Heart left ventricle (tissue), 16 donors: ENCODE measurements around the gene DMAC2. TPM values are rescaled to one million over a fixed set of nuclear protein-coding genes. Genes with fewer than 3 reads are reported as not detected.
"Not testable (repeated sequence)": the region's sequence is repeated elsewhere in the genome, so short reads cannot be mapped to it uniquely, and the experiment has no call there.

Experiments used
- ATAC-seq, 4 donors: fragments of 200-7000 bp; cut with Tn5 transposase; one replicate each; pipeline ENCODE4 v1.9.1; 2020 to 2022; ENCODE audit warnings: moderate library complexity in 4 of 4, mild to moderate bottlenecking in 3 of 4, moderate number of reproducible peaks in 1 of 4
- DNase-seq, 5 donors: peaks; one replicate each; pipeline ENCODE4 v3.0.0-alpha.2; 2020
- H3K27ac ChIP-seq, 12 donors: fragments of 200-600 bp; sonication (generic) in 4 of 12; one replicate each; pipeline versions ENCODE4 v1.5.0 to v1.8.0; 2016 to 2022; ENCODE audit warnings: mild to moderate bottlenecking in 2 of 12
- H3K27me3 ChIP-seq, 9 donors: fragments of 200-600 bp; sonication (generic) in 2 of 9; one replicate each; pipeline versions ENCODE4 v1.5.1 to v1.8.0; 2016 to 2022; ENCODE audit warnings: mild to moderate bottlenecking in 3 of 9
- H3K36me3 ChIP-seq, 9 donors: fragments of 200-600 bp; sonication (generic) in 2 of 9; one replicate each; pipeline versions ENCODE4 v1.5.0 to v1.8.0; 2018 to 2022; ENCODE audit warnings: mild to moderate bottlenecking in 2 of 9
- H3K4me1 ChIP-seq, 12 donors: fragments of 200-600 bp; sonication (generic) in 4 of 12; one replicate each; pipeline versions ENCODE4 v1.5.0 to v1.8.0; 2016 to 2022; ENCODE audit warnings: mild to moderate bottlenecking in 3 of 12
- H3K4me3 ChIP-seq, 12 donors: fragments of 200-600 bp; sonication (generic) in 4 of 12; one replicate each; pipeline versions ENCODE4 v1.5.0 to v1.8.0; 2017 to 2022; ENCODE audit warnings: mild to moderate bottlenecking in 9 of 12, moderate library complexity in 4 of 12
- H3K9me3 ChIP-seq, 12 donors: fragments of 200-600 bp; sonication (generic) in 4 of 12; one replicate each; pipeline versions ENCODE4 v1.5.0 to v1.8.0; 2016 to 2022; ENCODE audit warnings: mild to moderate bottlenecking in 1 of 12
- CTCF ChIP-seq, 12 donors: fragments of 200-600 bp; sonication (generic) in 4 of 12; IDR thresholded peaks; one replicate each; pipeline versions ENCODE4 v1.5.0 to v1.8.0; 2018 to 2022; ENCODE audit warnings: antibody characterized with exemption in 12 of 12, mild to moderate bottlenecking in 5 of 12
- POLR2A ChIP-seq, 2 donors: fragments of 450-650 bp; IDR thresholded peaks; one replicate each; pipeline ENCODE4 v1.6.1; 2017; ENCODE audit warnings: antibody characterized with exemption in 2 of 2, mild to moderate bottlenecking in 2 of 2, moderate library complexity in 2 of 2
- whole genome bisulfite sequencing, 4 donors: extraction: QIAGEN DNeasy Blood & Tissue Kit in 2 of 4; methylation state at CpG; one replicate each; pipeline versions ENCODE4 v1.1.5 to v1.1.7; 2013 to 2018; 5-methylcytosine and 5-hydroxymethylcytosine counted together
- intact Hi-C, 10 donors: fragments of 100-400 bp; cut with DNase I; formaldehyde crosslinking; loops; one replicate each; pipeline versions ENCODE4 v1.11.1 to v1.14.2; 2022
- polyA plus RNA-seq, 2 donors: library from polyadenylated mRNA; stranded (reverse); fragments of 200-250 nt; gene quantifications; one replicate each; pipeline ENCODE4 v1.2.3, GENCODE V29; 2013
- total RNA-seq, 9 donors: library from RNA; depleted of rRNA in 2 of 9; stranded (reverse); fragments of >200 nt in 2 of 9; fragmentation: NEBNext Ultra II Directional in 3 of 9; extraction: Animal tissue kit (Norgen Biotek cat#: 25700) in 3 of 9; gene quantifications; one replicate each; pipeline versions ENCODE4 v1.1.0 to v1.2.4, GENCODE V29; 2016 to 2023
- donor health status: ischemic (EF 13 %, LVEDD 7.1; RV severe dilation, severe dysfunction).
- donor health status: healthy with polysubstance abuse.
- donor health status: DM: no; HTN: yes; CAD: no.
- donor health status: DM: no; HTN: no; CAD: no.
- donor health status: ischemic (EF 25% LVEDD 6.9; RV normal size, moderate dysfunction).
- donor health status: ischemic (EF 25% LVEDD 5.7; RV mildly dilated, moderate dysfunction).
- donor health status: healthy.
- donor health status: DM: yes; HTN: yes; CAD: no.
- donor health status: ischemic (EF 35%, LVEDD 5.7; RV mildly dilated, moderate dysfunction).
- donor health status: nonischemic (EF 11% LVEDD 7.7; RV severe dilation, severe dysfunction).
- donor health status: DM: yes; HTN: yes; CAD: no.
- donor health status: PGD.
- donor health status: ischemic (EF 29% LVEDD 5.4; RV normal size, mild dysfunction).
- donor health status: nonischemic (EF 23%, LVEDD 6.1; RV moderate dilation, normal function).

DMAC2 gene
- total and polyA plus RNA-seq, 11 donors, result 67.9 to 138 (median 114) TPM

- Histone ChIP-seq H3K4me3 (no peak overlapping the region), H3K27ac (no peak overlapping the region), H3K36me3 (peaks cover 0 to 6% (median 0%) of the 10 kb centered on the region in 9 donors), H3K9me3 (no peaks in the 10 kb centered on the region), H3K4me1 (peaks cover 0 to 31% (median 12%) of the 10 kb centered on the region in 12 donors), H3K27me3 (peaks cover 0 to 36% (median 5%) of the 10 kb centered on the region in 9 donors)
- DNase-seq (no peak), ATAC-seq (no peak)
- TF ChIP-seq POLR2A (IDR thresholded peaks at IDR 0.05) (no peak), CTCF (IDR thresholded peaks at IDR 0.05) (no peak)
- intact Hi-C loops, result no loop called here
These were observed 36.9 kb upstream of the DMAC2 start for GRCh38 chr19:41476583-41476982.

- H3K36me3 ChIP-seq, H3K4me1 ChIP-seq, intact Hi-C loops, DNase-seq, H3K27ac ChIP-seq, H3K4me3 ChIP-seq, ATAC-seq, H3K9me3 ChIP-seq: not testable (repeated sequence)
- H3K27me3 ChIP-seq, result peaks cover 0 to 44% (median 11%) of the 10 kb centered on the region in 9 donors
- 81 to 86% (median 85%) methylated on average over 22 of the region's 22 CpGs for WGBS, 4 donors
These were observed 23.8 kb upstream of the DMAC2 start for GRCh38 chr19:41463257-41464256.

- no peaks in the 10 kb centered on the region for H3K36me3 ChIP-seq
- ATAC-seq, result no peak
- H3K27ac ChIP-seq, result no peak overlapping the region
- H3K27me3 ChIP-seq, result peaks cover 0 to 47% (median 11%) of the 10 kb centered on the region in 9 donors
- intact Hi-C loops, result no loop called here
- H3K4me1 ChIP-seq, result peaks cover 0 to 6% (median 1%) of the 10 kb centered on the region in 12 donors
- no peak for DNase-seq
- no peak for TF ChIP-seq CTCF (IDR thresholded peaks at IDR 0.05)
- TF ChIP-seq POLR2A (IDR thresholded peaks at IDR 0.05), result no peak
- H3K9me3 ChIP-seq, result no peaks in the 10 kb centered on the region
- WGBS, 4 donors, result 66 to 79% (median 73%) methylated on average over 6 of the region's 6 CpGs
- H3K4me3 ChIP-seq, result no peak overlapping the region
These were observed 22.8 kb upstream of the DMAC2 start for GRCh38 chr19:41462497-41462896.

- H3K4me3 ChIP-seq, result no peak overlapping the region
- DNase-seq, result no peak
- H3K4me1 ChIP-seq, result peaks cover 0 to 28% (median 21%) of the 10 kb centered on the region in 12 donors
- ATAC-seq, result peak in 2 of 4 donors; percentile 33 to 40
- no peak for TF ChIP-seq CTCF (IDR thresholded peaks at IDR 0.05)
- TF ChIP-seq POLR2A (IDR thresholded peaks at IDR 0.05), result no peak
- 10 to 46% (median 35%) methylated on average over 1 of the region's 1 CpG for WGBS, 4 donors
- H3K27me3 ChIP-seq, result peaks cover 0 to 20% (median 0%) of the 10 kb centered on the region in 9 donors
- peak overlapping the region in 7 of 12 donors; percentile 34 to 73 (median 62) for H3K27ac ChIP-seq
- H3K9me3 ChIP-seq, result no peaks in the 10 kb centered on the region
- peaks cover 0 to 4% (median 0%) of the 10 kb centered on the region in 9 donors for H3K36me3 ChIP-seq
- intact Hi-C loops, result loop anchor here in 2 of 10 donors (2.0 kb wide), 2 partner anchors 22 to 74 kb away; no protein-coding TSS in a partner anchor
These were observed 17.5 kb upstream of the DMAC2 start for GRCh38 chr19:41457241-41457640.
